Stimulated activated CD4-positive, alpha-beta T cell treated with anti-CD3 and anti-CD28 coated beads, Interleukin-1b, Interleukin-23, amount 100 ng/mL, for 1 hour (primary cell): ENCODE results near the gene CBLN3.
"Not testable (repeated sequence)": the region's sequence is repeated elsewhere in the genome, so short reads cannot be mapped to it uniquely, and the experiment has no call there.

Experiments used
- DNase-seq, 2 donors: peaks; one replicate each; pipeline ENCODE4 v3.0.0-alpha.2; 2020; ENCODE audit warnings: low read depth in 2 of 2

Gene CBLN3

DNA sequence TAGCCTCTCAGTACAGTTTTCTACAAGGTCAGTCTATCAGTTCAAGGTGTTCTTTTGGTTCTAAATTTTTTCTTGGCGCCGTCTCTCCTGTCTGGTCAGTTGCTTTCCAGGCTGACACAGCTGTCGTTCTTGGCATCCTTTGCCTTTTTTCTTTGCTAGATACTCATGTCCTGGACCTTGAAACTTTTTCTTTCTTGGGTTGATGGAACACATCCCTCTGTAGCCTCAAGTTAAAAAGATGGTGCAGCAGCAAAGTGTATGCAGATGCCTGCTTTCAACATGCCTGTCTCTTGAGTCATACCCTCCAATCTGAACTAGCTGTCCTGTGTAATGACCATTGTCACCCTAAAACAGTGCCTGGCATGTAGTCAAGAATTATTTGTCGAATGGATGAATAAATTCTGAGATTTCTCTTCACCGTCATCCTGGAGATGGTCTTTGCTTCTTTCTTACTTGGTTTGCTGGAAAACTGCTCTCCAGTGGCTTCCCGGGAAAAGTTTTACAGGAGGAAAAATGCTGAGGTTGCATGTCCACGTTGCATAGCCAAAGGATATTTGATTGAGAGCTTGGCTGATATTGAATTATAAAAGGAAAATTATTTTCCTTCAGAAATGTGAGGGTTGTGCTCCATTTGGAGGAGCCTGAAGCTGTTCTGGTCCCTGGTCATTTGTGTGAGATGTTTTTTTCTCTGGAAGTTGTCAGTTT lies 26.0 kb downstream of the CBLN3 start:
- DNase-seq = no peak

DNA sequence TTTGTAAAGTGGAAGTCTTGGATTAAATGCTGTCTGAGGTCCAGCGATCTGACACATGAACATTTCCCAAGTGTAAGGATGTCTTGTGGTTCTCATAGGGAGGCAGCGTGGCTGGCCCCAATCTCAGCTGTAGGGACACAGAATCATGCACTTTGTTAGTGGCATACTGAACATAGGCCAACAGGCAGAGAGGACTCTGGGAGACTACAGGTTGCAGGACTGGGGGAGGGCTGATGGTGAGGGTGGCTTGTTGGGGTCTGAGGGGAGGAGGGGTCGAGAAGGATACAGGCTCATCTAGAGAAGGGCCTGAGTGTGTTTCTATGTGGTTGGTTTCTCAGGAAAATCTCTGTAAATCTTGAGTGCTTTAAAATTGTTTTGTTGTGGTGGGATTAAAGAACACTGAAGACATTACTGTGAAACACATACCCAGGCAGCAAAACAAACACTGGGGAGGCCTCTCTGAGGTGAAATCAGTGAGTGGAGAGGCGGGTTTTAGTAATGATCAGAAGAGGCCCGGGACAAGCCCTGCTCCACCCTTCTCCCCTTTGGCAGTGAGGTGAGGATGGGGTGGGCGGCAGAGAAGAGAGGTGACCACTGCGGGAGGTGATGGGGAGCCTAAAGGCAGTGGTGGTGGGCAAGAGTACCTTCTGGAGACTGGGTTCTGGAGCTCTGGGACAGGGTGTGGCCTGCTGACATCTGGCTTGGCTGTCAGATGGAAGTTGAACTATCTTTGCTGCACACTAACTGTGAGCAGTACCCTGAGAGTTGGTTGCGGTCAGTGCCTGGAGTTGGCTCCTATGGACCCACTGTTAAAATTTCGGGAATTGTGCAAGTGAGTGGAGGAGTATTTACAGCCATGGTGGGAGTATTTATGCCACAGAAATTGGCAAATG lies 27.4 kb downstream of the CBLN3 start:
- no peak for DNase-seq

DNA sequence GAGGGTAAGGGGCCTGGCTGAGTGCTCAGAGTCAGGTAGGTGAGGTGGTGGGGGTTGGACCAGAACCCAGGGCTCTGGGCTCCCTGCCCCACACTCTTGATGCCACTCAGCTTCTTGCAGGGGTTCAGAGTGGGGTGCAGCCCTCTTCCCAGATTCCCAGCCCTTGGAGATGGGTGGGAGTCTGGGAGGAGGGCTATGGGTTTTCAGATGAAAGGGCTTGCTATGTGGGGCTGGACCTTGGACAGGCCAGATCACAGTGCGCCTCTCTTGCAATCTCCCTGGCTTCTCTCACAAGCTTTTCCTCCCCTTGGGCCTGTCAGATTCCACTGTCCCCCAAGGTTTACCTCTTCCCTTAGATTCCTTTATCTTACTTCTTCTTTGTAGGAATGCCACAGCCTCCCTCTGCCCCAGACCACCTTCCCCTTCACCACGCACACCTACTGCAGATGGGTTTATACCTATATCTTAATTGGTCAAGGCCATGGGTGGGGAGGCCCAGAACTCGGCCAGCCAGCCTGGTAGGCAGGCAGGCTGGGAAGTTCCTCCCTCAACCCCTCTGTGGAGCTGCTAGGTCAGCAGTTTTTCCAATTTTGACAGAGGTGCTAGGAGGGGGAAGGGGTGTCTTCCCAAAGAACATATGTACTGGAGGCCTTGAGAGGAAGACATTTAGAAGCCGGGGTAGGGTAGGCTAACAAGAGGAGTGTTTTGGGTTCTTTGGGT lies 29.3 kb downstream of the CBLN3 start:
- no peak for DNase-seq

DNA sequence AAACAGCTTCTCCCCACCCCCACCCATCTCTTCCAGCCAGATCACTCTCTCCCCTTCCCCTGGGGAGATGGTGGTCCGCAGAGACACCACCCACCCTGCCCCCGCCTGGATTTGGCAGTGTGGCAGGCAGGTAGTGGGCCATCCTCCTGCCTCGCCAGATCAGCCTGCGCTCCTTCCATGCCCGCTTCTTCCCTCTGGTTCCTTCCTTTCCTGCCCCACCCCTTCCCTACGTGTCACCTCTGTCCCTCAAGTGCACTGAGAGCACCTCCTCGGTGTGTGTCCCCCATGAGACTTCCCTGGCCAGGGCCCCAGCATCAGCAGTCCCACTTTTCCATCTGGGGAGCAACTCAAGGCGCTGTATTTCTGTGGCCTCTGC lies 30.0 kb downstream of the CBLN3 start:
- DNase-seq = no peak

DNA sequence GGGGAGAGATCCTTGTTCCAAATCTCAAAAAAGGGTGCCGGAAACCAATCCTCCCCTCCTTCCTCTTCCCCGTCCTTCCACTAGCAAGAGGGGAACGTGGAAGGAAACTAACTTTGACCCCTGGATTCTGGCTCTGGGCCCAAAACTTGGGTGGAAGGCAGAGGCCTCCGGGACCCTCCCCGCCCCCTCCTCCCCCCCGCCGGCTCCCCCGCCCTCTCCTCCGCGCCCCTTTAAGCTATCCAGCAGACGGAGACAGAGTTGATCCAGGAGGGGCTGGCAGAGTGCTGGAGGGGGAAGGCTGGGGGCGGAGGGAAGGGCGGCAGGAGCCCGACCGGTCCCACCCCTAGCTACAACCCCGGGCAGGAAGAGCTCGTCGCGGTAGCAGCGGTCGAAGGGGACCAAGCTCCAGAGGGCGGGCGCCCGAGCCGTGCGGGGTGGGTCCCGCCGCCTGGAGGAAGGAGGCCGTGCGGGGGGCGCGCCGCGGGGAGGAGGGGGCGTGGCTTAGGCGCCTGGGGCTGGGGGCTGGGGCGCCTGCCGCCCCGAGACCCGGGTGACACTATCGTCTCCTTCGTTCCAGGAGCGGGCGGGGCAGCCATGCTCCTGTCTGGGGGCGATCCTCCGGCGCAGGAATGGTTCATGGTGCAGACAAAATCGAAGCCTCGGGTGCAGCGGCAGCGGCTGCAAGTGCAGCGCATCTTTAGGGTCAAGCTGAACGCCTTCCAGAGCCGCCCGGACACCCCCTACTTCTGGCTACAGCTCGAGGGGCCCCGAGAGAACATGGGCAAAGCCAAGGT lies 30.6 kb downstream of the CBLN3 start, which contains the start of gene NYNRIN:
Gene NYNRIN, plus strand, starts transcription at position 351 of the 794 bp plus-strand sequence. Its CDS starts 244 bp downstream, at position 595.
- no peak for DNase-seq

DNA sequence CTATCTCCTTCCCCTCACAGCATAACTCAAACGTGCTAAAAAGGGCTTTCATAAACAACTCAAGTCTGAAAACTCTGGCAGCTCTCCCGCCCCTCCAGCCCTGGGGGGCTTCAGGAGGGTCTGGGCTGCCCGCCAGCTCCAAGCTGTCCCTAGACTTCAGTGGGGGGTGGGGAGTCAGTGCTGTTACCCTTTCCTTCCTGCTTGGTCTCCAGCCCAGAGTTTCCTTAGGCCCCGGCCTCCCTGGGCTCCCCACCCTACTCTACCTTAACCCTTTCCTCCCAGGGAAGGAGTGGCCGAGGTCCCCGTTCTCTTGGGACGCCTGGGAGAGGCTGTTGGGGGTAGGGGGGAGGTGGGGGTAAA lies 31.2 kb downstream of the CBLN3 start:
- DNase-seq = no peak

DNA sequence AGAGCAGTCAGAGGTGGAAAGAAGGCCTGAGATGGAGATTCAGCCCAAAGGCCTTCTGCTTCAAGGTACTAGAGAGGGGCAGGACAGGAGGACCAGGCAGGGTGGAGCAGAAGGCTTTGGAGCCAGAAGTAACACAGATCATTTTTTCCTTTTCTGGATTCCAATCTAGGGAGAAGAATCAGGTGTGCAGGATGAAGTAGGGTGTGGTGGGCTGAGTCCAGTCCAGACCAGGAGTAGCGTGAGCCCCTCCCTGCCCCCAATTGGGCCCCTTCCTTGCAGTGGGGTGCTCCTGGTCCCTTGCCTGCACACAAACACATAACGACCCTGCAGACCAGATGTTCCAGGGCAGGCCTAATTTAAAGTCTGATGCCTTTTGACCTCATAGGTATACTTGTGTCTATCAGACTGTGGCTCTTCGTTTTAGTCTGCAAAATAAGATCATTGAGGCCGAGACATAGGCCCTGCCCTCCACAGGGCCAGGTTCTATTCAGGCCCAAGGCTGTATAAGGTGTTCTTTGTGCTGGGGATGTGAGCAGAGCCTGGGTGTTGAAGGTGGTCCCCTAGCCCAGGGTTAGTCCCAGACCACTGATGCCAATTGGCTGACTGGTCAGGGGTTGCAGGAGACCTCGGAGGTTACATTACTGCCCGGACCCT lies 31.7 kb downstream of the CBLN3 start:
- no peak for DNase-seq

DNA sequence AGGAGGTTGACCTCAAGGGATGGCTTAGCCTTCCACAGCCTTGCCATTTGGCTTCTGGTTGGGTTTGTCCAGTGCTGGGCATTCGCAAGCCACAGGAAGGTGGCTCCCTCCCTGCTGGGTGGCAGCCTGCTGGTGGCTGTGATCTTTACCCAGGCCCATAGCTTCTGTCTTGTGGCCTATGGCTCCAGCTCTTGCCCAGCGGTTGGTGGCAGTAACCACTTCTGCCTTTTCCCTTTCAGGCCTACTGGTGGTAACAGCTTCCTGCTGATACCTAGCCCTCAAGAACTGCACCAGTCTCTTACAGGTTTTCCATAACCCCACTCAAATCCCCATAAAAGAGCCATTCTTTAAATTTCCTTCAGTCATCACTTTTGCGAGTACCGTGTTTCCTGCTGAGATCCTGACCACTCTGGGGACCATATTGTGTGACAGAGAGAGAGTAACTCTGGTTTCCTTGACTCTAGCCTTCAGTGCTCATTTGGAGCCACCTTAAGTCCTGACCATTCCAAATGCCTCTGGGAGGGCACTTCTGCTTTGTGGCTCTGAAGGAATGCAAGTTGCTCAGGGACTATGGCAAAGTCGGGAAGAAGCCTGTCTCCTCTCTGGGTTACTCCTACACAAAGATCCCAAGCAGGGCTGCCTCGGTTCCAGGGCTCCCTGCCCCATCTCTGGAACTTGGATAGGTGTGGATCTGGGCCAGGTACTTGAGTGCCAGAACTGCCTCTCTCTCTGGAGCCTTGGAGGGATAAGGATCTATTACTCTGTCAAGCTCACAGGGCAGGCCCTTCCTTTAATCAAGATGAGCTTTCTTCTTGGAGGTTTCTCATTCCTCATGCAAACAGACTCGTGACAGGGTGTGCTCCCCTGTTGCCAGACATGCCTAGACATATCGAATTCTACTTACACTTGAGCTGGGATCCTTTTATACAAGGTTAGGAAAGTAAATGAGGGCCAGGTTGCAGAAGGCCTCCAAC lies 33.6 kb downstream of the CBLN3 start:
- DNase-seq = no peak

DNA sequence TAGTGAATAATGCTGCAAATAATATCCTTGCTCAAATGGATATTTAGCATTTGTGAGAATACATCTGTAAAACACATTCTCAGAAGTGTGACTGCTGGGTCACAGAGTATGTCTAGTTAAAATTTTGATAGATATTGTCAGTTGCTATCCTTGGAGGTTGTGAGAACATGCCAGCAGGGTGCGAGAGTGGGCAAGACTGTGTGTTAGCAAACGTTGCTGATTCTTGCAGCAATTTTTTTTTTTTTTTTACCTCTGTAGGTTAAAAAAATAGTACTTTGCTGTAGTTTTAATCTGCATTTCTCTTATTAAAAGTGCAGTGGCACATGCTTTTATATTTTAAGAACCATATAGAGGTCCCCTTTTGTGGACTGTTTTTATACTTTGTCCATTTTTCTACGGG lies 35.2 kb downstream of the CBLN3 start:
- no peak for DNase-seq

DNA sequence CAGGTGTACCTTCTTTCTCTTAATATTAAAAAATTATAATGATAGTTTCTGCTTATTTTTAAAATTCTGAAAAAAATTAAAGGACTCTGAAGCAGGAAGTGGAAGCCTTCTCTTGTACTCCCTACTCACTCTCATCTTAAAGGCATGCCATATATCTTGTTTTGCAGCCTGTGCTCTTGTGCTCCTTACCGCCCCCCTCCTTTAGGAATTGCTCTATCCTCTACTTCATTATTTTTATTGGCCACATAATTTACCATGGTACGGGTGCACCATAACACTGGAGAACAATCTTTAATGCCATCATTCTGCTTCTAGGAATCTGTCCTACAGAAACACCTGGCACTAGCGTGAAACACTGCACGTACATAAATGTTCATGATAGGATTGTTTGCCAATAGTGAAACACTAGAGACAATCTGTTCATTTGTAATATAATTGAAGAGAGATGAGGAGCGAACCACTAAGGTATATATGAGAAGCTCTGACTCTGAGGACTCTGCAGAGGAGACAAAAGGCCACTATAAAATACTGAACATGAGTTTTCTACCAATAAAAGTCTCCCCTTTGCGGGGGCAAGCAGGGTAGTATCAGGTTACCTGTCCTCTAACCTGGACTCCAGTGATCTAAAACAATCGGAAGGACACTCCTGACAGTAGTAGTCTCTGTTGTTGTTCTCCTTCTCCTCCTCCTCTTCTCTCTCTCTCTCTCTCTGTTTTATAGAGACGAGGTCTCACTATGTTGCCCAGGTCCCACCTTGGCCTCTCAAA lies 37.0 kb downstream of the CBLN3 start:
- DNase-seq = no peak

DNA sequence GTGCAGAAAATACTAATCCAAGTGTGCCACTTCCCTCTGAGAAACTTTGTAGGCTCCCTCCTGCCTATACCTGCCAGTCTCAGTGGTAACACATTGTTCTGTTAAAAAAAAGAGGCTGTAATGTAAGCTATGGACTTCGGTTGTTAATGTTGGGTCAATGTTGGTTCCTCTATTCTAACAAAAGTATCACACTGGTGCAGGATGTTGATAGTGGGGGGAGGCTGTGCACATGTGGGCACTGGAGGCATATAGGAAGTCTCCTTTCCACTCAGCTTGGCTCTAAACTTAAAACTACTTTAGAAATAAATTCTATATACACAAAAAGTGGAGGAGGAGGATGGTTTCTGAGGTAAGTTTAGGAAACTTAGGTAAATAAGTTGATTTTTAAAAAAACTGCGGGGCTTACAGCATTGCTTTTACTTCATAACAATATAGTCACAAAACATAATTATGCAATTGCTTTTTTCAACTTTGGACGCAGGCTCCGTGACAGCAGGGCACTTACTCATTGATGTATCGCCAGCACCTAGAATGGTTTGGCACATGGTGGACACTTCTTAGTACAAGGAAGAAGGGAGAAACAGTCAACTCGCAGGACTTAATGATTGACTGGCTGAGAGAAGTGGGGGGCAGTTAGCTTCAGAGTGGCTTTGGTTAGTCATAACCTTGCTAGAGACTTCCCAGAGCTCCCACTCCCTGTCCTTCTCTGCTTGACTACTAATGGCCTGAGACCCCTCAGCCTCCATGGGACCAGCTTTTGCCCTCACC lies 38.6 kb downstream of the CBLN3 start:
- no peak for DNase-seq

DNA sequence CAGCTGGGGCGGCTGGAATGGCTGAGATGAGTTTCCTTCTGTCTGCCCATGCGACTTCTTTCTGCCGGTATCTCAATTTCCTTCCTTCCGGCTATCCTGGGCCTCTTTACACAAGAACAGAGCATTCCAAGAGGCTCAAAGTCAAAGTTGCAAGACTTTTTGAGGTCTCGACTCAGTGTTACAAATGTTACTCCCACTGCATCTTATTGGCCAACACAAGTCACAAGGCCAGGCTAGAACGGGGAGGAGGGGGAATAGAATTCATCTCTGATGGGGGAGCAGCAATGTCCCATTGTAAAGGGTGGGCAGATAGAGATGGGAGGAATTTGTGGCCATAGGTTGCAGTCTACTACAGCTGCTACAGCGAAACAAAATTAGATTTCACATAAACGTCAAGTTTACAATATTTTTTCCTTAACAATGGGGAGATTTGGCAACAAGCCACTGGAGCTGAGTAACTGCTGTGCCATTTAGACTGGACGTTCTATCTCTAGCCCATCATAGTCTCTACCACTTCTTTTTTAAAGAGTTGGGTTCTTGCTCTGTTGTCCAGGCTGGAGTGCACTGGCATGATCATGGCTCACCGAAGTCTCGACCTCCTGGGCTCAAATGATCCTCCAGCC lies 40.1 kb downstream of the CBLN3 start:
- no peak for DNase-seq

DNA sequence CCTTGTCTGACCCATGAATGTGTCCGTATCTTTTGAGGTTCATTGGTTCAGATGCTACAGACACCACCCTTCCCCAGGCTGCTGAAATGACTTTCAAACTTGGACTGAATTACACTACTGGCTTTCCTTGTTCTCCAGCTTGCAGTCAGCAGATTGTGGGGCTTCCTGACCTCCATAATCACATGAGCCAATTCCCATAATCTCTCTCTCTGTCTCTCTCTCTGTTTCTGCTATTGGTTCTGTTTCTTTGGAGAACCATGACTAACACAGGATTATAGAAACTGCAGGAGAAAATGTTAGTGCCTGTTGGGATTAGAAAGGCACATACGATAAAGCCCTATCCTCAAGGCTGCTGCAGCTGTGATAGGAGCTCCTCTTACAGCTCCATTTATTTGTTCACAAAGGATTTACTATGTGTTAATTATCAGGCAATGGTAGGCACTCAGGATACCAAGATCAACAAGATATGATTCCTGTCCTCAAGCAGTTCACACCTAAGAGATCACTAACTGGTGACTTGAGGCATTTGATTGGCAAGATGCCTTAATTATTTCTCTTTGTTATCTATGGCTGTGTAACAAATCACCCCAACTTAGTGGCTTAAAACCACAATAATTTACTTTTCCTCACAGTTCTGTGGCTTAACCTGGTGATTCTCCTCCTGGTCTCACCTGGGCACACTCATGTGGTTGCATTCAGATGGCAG lies 40.8 kb downstream of the CBLN3 start:
- DNase-seq = no peak

DNA sequence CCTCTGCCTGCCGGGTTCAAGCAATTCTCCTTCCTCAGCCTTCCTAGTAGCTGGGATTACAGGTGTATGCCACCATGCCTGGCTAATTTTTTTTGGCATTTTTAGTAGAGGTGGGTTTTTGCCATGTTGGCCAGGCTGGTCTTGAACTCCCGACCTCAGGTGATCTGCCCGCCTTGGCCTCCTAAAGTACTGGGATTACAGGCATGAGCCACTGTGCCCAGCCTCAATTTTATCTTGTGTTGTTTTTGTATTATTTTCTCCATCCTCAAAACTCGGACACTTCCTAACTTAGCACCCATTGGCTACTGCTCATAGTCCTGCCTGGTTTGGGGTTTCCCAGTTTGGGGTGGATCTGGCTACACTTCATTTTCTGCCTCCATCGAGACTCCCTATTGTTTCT lies 41.9 kb downstream of the CBLN3 start:
- DNase-seq = not testable (repeated sequence)

DNA sequence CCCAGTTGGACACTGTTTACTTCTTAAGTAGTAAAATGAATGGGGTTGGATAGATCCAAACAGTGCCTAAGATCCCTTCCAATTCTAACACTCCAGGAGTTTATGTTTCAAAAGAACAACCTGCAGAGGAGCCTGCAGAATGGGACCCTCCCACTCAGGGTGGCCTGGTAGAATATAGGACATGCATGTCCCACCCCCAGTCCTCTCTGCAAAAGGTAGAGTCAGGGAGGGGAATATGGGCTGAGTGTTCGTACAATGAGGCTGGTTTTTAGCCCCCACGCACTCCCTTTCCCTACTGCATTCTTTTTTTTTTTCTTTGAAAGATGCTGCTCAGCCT lies 42.5 kb downstream of the CBLN3 start:
- no peak for DNase-seq

DNA sequence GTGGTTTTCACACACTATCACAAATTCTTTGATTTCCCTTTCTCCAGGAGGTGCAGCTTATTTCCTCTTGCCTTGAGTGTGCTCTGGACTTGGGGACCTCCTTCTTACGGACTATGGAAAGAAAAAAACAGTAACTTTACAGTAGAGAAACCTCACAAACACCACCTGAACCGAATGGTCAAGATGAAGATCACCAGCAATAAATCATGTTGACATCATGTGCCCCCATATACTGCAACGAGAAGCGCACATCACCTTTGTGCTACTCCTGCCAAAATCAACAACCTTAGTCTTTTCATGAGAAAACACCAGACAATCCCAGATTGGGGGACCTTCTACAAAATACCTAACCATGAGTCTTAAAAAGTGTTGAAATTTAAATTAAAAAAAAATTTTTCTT lies 43.9 kb downstream of the CBLN3 start:
- DNase-seq = no peak

DNA sequence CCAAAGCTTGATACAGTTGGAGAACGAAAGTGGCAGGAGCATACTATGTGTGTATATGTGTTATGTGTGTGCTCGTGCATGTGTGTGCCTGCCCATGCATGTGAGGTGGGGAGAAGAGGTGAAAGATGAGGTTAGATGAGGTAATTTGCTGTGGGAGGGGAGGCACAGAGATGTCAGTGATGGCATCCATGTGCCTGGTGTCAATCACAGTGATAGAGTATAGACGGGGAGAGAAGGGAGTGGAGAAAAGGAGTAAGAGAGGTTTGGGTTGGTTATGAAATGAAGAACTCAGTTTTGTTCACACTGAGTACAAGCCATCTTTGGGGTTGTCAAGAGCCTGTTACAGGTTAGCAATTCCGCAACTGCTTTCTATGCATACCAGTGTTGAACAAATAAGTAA lies 45.3 kb downstream of the CBLN3 start:
- DNase-seq = no peak

DNA sequence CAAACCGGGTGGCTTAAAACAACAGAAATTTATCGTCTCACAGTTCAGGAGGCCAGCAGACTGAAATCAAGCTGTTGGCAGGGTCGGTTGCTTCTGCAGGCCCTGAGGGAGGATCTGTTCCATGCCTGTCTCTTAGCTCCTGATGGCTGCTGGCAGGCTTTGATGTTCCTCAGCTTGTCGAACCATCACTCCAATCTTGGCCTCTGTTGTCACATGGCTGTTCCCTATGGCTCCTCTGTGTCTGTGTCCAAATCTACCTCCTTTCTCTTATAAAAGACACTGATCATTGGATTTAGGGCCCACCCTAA lies 47.5 kb downstream of the CBLN3 start:
- no peak for DNase-seq
